Measurements from ENCODE around the gene C1QTNF9. TPM values are rescaled to one million over a fixed set of nuclear protein-coding genes. Genes with fewer than 3 reads are reported as not detected.

Gene C1QTNF9
- total and polyA plus RNA-seq, 2 of the 8 experiments (the other 6 are each of a cell fraction or from before 2014, with no cell fraction given), result not detected

GRCh38 chr13:24361113-24361512 is 51.7 kb downstream of the C1QTNF9 start (continued):
- no peak for TF ChIP-seq SRF (IDR thresholded peaks at IDR 0.05; ENCODE audit: low read depth, low read length)
